Right hindlimb (tissue), 1 donor: ENCODE measurements around the gene RTKN.

ENCODE experiments used
- DNase-seq: peaks from one replicate; pipeline ENCODE4 v3.0.0-alpha.2; 2018

RTKN gene

GRCh38 chr2:74415762-74416395 lies 25.9 kb downstream of the RTKN start:
- DNase-seq = no peak

- DNase-seq = peak; percentile 78
Observed at GRCh38 chr2:74414881-74415761, 26.6 kb downstream of the RTKN start.

DNA sequence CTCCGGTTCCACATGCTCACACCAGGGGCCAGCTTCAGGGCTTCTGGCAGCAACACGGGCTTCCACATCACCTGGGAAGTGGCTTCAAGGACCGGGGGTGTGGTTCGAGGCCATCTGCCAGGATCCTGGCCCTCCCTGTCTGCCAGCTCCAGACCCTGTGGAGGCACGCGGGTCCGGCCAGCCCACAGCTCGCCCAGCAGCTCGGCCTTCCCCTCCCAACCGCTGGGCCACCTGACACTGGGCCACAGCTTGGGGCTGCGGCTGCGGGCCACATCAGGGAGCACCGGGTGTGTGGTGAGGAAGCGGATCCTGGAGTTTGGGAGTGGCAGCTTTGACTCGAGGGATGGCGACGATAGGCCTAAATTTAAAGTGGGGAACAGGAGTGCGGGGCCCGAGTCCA lies 27.3 kb downstream of the RTKN start:
- no peak for DNase-seq

DNA sequence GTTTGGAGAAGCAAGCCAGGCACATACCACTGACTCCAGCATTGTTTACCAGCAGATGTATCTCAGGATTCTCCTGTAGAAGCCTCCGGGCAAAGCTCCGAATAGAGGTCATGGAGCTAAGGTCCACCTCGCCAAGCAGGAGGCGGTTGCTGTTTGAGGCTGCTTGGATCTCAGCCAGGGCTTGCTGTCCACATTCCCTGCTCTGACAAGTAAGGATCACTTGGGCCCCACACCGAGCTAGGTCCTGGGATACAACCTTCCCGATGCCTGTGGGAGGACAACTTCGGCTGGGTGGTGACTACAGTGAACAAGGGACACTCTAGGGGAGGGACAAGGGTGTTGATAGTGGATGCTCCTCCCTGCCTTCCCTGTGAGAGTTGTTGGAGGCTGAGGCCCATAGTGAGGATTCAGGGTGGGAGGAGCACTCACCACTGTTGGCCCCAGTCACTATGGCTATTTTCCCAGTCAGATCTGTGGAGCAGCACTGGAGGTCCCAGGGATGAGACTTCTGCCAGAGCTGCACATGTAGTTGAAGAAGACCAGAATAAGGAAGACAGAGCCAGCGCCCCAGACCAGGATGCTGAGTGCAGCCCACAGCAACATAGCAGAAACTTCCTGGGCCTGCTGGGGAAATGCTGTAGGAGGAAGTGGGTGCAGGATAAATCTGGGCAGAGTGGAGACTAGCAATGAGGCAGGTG lies 28.6 kb downstream of the RTKN start:
- DNase-seq = peak; percentile 69

- no peak for DNase-seq
Observed at GRCh38 chr2:74407682-74408081, 34.1 kb downstream of the RTKN start.

DNA sequence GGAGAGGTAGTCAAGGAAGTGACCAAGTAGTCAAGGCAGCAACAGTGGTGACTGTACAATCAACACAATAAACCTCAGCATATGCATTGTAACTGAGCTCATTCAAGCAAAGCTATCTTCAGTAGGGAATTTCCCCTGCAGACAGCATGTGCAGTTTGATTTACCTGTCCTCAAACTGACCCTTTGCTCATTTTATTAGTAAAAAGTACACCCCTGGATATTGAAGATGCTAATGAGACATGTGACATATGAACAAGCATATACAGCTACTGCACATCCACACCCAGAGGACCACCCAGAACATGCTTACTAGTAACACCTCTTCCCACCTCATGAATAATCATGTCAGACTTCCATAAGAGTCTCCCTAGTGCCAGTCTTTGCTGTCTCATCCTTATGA lies 35.7 kb downstream of the RTKN start:
- no peak for DNase-seq

DNA sequence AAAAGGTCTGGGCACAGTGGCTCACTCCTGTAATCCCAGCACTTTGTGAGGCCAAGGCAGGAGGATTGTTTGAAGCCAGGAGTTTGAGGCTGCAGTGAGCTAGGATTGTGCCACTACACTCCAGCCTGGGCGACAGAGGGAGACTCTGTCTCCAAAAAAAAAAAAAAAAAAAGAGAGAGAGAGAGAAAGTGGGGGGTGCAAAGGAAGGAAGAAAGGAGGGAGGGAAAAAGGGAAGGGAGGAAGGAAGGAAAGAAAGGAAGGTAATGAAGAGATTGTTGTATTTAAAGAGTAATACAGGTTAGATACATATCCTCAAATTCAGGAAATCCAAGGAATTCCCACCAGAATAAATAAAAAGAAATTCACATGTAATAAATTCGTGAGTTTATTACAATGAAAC lies 39.8 kb downstream of the RTKN start:
- no peak for DNase-seq

GRCh38 chr2:74399785-74400184 lies 42.0 kb downstream of the RTKN start:
- DNase-seq = no peak

- DNase-seq = no peak
Observed at GRCh38 chr2:74396149-74396548, 45.6 kb downstream of the RTKN start.

- no peak for DNase-seq
Observed at GRCh38 chr2:74393525-74393924, 48.2 kb downstream of the RTKN start.

DNA sequence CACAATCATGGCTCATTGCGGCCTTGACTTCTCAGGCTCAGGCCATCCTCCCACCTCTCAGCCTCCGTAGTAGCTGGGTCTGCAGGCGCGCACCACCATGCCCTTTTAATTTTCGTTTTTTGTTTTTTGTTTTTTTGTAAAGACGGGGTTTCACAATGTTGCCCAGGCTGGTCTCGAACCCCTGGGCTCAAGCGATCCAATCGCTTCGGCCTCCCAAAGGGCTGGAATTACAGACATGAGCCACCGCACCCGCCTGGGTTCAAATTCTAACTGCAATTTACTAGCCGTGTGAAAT lies 49.3 kb downstream of the RTKN start:
- no peak for DNase-seq

DNA sequence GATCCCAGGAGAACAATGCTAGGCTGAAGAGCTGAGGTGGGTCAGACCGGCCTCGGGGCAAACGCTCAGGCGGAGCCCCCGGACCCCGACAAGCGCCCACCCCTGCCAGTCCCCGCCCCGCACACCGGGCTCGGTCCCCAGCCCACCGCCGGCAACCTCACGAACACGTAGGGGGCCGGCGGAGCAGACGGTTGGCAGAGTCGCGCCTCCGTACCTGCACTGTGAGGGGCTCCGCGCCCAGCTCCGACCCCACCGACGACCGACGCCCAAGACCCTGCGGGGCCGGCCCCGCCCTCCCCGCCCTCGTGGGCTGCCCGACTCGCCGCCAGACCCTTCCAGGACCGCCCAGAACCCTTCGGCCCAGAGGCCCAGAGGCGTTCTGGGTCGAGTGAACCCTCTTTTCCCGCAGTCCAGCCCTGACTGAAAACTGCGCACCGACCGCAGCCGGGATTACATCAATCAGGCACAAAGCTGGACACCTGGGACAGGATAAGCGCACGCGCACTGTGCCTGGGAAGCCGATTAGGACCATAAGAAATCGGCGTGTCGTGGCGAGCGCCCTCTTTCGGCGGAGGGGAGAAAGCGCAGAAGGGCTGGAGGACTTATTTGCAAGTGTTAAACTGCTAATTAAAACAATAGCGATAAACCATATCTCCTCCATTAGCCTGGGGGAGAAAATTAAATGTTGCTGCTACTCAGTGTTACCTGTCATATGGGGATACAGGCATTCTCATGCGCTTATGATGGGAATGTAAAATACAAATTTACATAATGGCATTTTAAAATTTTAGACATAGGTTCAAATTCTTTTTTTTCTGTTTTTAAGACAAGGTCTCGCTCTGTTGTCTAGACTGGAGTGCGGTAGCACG lies 49.9 kb downstream of the RTKN start:
- DNase-seq = peak; percentile 94

GRCh38 chr2:74391209-74391579 lies 50.5 kb downstream of the RTKN start:
- no peak for DNase-seq

GRCh38 chr2:74390606-74391005 lies 51.1 kb downstream of the RTKN start:
- no peak for DNase-seq

- DNase-seq = no peak
Observed at GRCh38 chr2:74387346-74387745, 54.4 kb downstream of the RTKN start.

DNA sequence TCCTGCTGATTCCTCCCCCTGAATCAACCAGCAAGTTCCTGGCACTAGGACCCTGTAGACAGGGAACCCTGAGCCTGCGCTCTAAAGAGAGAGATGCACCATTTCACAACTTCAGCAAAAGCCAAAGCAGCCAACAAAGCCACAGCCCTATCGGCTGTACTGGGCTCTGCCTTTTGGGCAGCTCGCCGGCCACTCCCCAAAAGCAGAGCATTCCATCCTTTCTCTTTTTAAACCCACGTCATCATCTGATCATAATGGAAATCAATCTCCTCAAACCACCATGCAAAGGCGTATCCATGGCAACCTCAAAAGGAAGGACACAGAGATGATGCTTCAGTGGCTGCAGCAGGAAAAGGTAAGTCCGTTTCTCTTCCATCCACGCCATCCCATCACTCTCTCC lies 56.3 kb downstream of the RTKN start:
- DNase-seq = no peak

DNA sequence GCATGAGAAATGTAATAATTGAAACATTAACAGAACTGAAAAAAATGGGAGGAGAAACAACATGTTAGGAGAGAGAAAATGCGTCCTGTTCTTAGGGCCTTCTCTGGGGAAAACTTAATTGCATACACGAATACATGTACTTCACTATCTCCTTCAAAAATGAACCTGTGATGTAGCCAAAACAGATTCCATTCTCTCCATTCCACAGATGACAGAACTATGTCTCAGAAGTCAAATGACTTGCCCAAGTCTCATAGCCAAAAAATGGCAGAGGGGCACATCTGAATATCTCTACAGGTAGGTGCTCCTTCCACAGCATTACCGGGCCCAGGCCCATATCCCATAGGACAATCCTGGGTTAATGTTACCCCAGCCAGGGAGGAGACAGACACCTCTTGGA lies 57.7 kb downstream of the RTKN start:
- no peak for DNase-seq

- DNase-seq = no peak
Observed at GRCh38 chr2:74383254-74383653, 58.5 kb downstream of the RTKN start.

GRCh38 chr2:74381751-74382150 lies 60.0 kb downstream of the RTKN start:
- no peak for DNase-seq

DNA sequence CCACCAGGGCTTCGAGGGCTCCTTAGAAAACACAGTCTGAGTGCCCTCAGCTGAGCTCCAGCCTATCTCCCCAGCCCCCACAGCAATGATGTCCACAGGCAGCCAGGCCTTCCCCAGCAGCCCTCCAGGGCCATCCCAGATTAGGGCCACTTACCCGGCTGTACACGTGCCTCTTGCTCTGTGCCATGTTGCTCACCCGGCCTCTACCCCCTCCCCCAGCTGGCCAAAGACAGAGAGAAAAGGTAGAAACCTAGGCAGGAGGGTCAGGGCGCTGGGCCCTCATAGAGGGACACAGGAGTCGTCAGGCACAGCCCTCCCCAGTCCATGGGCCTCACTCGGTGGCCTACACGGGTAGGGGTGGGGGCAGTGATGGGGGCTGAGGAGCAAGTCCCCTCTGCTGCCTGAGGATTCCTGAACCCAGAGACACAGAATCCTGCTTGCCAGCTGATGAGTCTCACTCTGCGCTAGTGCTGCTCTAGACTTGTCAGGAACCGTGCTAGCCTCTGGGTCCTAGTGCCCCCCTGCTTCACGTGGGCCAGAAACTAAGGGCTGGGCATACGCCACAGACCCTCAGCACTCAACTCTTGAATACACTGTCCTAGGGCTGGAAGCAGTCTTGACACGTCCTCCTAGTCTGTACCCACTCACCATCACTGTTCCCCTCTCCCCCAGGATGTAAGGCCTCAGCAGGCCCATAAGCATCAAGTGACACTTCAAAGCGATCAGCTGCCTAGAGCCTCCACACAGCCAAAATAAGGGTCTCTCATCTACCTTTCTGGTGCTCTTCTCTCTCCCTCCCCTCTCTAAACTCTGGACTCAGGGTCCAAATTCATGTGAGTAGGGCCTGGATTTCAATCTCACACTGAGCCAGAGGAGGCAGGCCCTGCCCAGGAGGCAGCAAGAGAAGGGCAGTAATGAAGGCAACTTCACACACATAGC lies 61.6 kb downstream of the RTKN start, which contains the start of gene DCTN1:
TSS of gene DCTN1 (minus strand) at position 461 of the 939 bp plus-strand sequence. CDS start at position 187, 274 bp downstream.
- DNase-seq = peak; percentile 57

- no peak for DNase-seq
Observed at GRCh38 chr2:74378007-74378406, 63.7 kb downstream of the RTKN start.

DNA sequence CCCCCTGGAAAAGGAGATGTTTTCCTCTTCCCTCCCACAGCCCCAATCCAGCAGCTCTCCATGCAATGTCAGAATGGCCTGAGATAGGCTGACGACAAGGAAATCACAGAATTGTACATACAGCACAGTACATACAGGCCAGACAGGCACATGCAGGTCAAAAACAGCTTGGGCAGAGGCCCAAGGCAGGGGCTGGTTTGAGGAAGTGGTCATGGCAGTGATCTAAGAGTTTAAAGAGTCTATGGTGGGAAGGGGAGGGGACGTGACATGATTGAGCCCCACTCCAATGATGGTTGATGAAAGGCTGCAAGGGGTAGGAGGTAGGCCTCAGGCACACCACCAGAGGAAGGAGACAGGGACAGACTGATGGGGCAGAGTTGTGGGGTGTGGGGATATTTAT lies 65.9 kb downstream of the RTKN start:
- DNase-seq = no peak
